Fibroblast of skin of left biceps (primary cell): ENCODE data around the gene PACRGL.
A peak's percentile ranks its signal among the peaks of the same experiment; 100 is the strongest.

ENCODE experiments used
- DNase-seq, 2 experiments: peaks; one replicate each; pipeline ENCODE4 v3.0.0-alpha.2; 2013; ENCODE audit warnings: low read depth in 2 of 2

Gene PACRGL

DNA sequence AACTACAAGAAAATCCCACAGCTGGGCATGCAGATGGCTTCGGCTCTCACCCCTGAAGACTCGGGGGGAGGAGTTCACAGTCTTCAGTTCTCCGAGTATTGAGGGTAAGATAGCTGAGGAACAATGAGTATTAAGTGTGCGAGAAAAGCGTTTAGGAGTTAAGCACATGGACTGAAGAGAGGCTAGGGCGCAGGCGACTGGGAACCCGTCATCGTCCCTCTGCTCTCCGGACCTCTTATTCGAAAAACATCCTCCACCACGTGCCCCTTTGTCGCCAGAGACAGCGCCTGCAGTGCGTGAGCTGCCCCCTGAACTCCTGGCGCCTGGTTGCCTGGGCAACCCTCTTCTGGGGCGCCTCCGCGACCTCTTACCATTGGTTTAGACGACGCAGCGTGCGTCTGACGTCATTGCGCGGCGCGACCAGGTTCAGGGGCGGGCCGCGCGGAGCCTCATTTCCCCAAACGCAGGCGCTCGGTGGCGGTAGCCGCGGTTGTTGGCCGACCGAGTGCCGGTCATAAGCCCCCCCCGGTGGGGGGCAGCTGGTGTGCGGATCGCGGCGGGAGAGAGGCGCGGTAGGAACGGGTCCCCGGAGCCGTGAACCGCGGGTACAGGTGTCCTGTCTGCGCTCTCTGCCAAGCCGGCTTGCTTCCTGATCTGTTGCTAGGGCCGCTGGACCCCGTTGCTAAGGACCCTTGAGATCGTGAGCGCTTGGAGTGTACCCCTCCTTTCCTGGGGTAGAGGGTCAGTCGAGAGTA lies at the start of gene PACRGL:
Gene PACRGL, plus strand, starts transcription at position 452 of the 755 bp plus-strand sequence. CDS start 4,024 bp downstream, outside the sequence.
- DNase-seq, result peak; percentile 75 to 79

DNA sequence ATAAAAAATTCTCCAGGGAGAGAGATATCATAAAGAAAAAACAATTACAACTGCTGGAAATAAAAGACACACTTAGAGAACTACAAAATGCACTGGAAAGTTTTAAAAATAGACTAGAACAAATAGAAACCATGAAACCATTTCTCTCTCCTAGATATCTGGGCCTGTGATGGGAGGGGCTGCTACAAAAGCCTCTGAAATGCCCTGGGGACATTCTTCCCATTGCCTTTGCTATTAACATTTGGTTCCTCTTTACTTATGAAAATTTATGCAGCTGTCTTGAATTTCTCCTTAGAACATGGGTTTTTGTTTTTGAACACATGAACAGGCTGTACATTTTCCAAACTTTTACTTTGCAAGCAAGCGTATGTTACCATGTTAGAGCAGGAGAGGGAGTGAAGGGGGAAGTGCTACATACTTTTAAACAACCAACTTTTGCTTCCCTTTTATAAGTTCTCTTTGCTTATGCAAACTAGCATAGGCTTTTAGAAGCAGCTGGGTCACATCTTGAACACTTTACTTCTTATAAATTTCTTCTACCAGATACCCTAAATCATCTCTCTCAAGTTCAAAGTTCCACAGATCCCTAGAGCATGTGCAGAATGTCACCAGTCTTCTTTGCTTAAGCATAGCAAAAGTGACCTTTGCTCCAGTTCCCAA lies 47.9 kb upstream of the PACRGL start:
- DNase-seq, result no peak

DNA sequence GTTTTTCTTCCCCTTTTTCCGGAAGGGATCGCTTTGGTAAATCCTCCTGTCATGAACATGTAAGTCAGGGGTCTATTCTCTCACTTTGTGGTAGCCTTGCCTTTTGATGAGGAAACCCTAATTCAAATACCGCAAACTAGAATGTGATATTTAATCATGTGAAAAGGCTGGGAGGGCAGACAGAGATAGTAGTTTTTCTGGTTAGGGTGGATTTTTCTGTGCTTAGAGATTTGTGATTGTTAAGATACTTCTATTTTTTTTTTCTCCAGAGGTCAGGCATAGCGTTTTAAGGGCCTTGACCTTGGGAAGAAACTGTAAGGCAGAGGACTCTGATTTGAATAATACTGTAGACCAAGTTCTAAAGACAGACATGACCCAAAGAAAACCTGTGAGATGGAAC lies 41.8 kb upstream of the PACRGL start:
- DNase-seq, result no peak

DNA sequence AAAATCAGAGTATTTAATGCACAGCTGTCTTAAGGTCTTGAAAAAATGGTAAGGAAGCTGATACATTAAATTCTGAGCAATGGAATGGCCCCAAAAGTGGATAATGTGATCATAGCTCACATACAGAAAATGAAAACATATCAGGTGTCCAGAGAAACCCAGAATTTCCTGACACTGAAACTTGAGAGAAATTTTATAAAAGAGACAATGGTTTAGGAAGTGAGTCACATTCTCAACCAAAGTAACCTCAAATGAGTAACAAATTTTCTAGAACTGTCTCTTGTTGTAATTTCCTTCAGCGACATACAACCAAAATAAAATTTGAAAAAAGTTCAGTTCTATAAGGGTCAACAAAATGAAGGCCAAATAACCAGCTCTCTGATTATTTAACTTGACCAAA lies 37.4 kb upstream of the PACRGL start:
- peak in 1 of 2 experiments; percentile 3 for DNase-seq

DNA sequence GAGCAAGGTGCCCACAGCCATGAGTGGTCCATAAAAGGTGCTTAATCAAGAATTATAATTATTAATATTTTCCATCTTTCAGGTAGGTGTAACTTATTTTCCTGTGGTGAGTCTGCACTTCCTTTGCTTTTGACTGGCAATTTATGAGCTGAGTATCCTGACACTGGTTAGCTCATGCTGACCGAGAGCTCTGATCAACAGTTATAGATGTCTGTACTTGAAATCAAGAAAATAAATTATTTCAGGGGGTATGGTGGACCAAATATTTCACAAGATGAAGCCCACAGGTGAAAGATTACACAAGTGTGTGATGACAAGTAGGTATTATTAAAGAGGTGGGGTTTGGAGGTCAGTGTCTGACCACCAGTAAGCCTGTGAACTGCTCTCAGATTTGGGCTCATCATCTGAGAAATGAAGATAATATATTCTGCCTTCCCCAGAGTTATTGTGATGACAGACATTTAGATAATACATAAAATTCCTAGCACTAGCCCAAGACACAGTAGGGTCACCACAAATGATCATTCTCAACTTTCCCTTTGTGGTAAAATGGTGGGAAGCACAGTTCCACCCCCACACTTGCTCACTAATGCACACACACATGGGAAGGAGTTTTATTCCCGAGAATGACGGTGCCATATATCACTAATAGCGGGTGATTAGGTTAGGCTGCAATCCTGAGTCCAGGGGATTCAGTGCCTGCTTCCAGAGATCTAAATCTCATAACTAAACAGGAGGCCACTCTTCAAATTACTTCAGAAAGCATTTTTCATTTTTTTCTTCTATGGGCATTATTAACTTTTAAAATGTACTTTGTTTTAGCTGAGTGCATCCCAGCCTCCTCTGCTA lies 34.0 kb upstream of the PACRGL start:
- no peak for DNase-seq

DNA sequence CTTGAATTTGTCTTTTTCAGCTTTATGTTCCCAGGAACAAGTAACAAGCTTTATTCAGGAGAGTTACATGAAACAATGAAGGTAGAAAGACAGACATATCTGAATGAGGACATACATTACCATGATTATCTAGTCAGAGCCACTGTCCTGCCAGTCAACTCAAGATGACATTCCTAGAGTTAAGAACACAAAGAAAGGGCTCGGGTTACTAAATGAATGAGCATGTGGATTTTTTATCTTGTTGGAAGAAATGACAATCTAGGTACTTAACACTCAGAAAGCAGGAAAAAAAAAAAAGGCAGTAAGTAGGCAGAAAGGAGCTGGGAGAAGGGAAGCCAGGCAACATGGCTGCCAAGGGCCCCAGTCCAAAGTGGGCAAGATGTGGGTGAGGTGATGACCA lies 28.0 kb upstream of the PACRGL start:
- no peak for DNase-seq

DNA sequence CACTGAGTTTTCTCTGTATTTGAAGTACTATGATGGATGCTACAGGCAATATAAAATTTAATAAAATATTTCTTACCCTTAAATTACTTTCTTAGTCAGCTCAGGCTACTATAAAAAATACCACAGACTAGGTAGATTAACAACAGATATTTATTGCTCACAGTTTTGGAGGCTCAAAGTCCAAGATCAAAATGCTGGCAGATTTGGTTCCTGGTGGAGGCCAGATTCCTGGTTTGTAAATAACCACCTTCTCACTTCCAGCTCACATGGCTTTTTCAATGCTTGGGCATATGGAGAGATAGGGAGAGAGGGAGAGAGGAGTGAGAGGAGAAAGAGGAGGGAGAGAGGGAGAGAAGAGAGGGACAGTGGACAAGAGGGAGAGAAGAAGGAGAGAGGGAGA lies 24.5 kb upstream of the PACRGL start:
- no peak for DNase-seq

DNA sequence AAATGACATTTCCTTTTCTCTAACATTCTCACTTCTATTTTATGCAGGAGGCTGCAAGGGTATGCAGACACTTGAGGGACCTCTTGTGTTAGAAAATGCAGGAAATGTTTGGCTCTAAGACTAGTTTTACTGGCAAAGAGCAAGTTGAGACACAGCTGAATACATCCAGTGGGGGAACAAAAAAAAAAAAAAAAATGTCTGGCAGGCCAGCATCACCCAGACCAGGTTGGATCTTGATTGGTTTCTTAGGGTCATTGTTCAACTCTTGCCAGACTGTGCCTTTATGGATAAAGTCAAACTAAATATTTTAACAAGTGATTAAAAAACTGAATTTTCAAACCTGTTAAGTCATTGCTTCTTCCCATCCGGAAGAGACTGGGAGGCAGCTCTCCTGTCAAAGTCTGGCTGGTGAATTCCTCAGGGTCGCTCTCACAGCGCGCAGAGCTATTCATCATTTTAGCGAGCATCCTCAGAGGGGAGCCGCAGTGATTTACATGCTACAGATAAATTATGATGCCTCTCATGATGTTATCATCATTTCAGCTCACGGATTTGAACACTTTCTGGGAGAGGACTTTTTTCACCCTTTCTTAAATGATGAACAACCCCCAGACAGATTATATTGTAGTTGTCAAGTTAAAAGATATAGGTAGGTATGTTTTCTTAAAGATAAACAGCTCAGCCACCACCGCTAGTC lies 23.6 kb upstream of the PACRGL start:
- DNase-seq, result no peak

- no peak for DNase-seq
These were observed 21.9 kb upstream of the PACRGL start for GRCh38 chr4:20678400-20678799.

DNA sequence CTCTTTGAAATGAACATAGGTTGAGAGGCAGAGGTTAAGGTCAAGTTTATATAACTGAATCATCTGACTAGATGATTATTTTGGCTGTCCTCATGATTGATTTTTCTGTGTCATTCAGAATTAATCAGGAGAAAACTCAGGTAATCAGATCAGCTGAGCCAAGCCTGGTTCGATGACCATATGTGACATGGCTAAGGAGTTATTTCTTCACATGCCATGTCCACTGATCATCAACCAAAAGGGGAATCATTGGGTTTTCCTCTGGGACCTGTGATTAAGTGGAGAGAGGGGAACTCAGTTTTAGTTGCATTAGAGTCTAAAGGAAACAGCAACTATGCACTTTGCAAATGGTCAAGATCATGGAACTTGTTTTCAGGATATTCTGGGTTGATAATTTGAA lies 20.3 kb upstream of the PACRGL start:
- DNase-seq, result no peak

GRCh38 chr4:20680736-20681135 lies 19.5 kb upstream of the PACRGL start:
- DNase-seq, result no peak

DNA sequence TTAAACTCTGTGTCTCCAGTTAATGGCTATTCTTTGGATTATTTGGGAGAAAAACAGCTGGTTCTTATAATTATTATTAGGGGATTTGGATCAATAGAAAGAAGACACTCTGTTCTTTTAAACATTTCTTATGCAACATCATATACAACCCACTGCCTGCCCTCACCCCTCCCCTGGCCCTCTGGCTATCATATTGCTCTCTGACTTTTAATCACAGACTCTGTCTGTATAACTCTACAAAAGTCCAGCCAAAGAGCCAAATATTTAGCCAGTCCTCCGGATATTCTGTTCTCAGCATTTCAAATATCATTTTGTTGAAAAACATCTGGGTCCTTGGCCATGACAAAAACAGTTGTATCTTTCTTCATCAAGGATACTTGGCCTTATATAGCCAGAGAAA lies 19.0 kb upstream of the PACRGL start:
- DNase-seq, result no peak

DNA sequence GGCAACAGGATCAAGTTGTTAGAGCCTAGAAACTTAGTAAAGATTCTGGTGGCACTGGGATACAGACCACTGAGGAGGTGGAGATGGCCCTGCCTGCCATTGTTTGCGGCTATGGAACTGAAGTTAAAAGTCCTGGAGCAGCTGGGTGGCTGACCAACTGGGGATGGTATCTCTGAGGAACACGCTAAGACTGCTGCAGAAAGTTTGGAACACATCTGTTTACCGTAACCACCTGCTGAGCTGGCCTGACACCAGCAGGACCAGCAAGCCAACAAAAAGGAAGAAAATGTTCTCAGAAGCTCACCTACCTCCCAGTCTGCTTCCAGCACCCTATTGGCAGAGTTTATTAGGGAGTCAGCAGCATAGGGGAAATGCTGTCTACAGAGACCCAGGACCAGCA lies 17.4 kb upstream of the PACRGL start:
- DNase-seq, result no peak

- DNase-seq, result no peak
These were observed 16.5 kb upstream of the PACRGL start for GRCh38 chr4:20683766-20684165.

- DNase-seq, result no peak
These were observed 15.2 kb upstream of the PACRGL start for GRCh38 chr4:20684852-20685763.

DNA sequence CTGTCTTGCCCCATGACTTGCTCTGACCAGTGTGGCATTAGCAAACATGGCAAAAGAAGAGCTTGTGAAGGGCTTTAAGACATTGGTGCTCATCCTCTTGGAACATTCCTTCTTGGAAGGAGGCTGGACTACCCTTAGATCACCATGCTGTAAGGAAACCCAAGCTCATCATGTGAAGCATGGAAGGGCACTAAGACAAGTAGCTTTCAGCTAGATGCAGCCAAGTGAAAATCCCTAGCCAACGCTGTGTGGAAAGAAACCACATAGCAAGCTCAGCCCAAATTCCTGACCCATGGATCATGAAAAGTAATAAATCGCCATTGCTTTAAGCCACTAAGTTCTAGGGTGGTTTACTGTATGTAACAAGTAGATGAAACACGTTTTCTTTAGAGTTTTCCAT lies 12.4 kb upstream of the PACRGL start:
- DNase-seq, result peak; percentile 44 to 54

GRCh38 chr4:20696815-20697214 lies 3.4 kb upstream of the PACRGL start:
- no peak for DNase-seq

DNA sequence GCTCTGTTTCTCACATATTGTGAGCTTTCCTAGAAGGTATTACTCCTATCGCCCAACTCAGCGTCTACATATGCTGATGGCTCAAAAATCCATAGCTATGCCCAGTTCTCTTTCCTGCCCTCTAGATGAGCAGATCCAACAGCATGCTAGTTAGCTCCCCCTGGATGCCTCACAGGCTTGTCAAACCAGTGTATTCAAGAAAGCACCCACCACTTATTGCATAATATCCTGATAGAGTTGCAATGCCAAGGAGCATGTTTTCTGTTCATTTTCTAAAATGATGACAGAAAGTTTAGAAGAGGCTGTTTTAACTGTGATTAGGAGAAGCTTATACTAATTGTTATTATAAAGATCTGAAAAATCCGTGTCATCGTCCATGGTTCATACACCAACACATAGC lies 1.9 kb upstream of the PACRGL start:
- DNase-seq, result no peak

DNA sequence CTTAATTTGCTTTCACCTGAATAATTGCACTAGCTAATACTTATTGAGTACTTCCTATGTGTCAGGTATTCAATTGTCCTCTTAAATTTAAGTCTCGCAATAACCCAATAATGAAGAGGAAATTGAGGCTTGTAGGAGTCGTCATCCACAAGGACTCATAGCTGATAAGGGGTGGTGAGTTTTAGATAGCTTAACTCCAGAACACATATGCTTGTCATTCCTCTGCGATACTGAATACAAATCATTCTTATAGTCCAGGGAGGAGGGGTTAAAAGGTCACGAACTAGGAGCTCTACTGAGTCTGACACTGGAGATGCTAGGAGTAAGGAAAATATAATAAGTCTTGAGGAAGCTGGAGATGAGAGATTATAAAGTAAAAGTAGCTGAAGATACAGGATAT lies 1.4 kb upstream of the PACRGL start:
- DNase-seq, result no peak

DNA sequence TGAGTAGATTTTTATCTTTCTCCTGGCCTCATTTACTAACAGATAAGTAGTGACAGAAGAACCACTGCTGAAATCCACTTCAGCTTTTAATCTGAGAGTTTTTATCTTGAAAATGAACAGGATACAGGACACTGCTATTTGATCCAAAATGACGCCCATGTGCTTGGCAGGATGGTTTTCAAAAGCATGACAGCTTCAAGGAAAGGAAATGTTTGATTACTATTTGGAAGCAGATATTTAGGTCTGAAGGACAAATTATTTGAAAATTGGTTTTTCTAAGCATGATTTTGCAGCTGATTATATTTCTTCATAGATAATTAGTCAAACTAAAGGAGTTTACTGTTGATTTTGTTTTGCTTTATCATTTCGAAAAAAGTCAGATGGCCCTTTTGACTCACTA lies 11.1 kb downstream of the PACRGL start:
- no peak for DNase-seq

GRCh38 chr4:20723019-20723418 lies 22.8 kb downstream of the PACRGL start:
- no peak for DNase-seq
